ENCODE measurements around the gene OTOG.

OTOG gene

GRCh38 chr11:17547051-17547577, at the start of gene OTOG:
TSS of gene OTOG (plus strand) at chr11:17547259. CDS start at chr11:17547373, 114 bp downstream.
- H3K27me3 Mint-ChIP-seq: peaks cover 60% of the 10 kb centered on the region
- no peak within 1 kb of the TSS for H3K4me3 Mint-ChIP-seq
- H3K9me3 Mint-ChIP-seq: no peaks in the 10 kb centered on the region
- H3K36me3 Mint-ChIP-seq (ENCODE audit: low read depth): no peaks in the 10 kb centered on the region
- intact Hi-C loops (cut with micrococcal nuclease): no loop called here
- peaks cover 9% of the 10 kb centered on the region for H3K4me1 Mint-ChIP-seq (ENCODE audit: low read depth)
- no peak within 1 kb of the TSS for H3K27ac Mint-ChIP-seq

DNA sequence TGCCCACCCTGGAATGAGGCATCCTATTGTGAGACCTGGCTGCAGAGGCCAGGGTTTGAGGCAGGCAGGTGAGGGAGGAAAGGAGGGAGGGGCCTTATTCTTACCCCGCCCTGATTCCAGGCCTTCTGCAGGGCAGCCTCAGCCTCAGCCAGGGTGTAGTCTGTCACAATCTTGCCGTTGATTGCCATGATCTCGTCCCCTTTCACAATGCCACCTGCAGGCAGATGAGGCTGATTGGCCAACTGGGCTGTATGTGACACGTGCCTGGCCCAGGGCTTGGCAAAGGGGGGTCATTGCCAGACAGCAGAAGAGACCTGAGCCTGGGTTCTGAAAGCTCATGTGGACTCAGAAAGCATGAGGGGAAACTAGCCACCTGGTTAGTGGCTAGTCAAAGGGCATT, 49.0 kb upstream of the OTOG start:
- H3K36me3 Mint-ChIP-seq (ENCODE audit: low read depth): no peaks in the 10 kb centered on the region
- no peak overlapping the region for H3K4me3 Mint-ChIP-seq
- H3K4me1 Mint-ChIP-seq (ENCODE audit: low read depth): no peaks in the 10 kb centered on the region
- no peak overlapping the region for H3K27ac Mint-ChIP-seq
- no peaks in the 10 kb centered on the region for H3K27me3 Mint-ChIP-seq
- H3K9me3 Mint-ChIP-seq: no peaks in the 10 kb centered on the region
- intact Hi-C loops (cut with micrococcal nuclease): no loop called here

DNA sequence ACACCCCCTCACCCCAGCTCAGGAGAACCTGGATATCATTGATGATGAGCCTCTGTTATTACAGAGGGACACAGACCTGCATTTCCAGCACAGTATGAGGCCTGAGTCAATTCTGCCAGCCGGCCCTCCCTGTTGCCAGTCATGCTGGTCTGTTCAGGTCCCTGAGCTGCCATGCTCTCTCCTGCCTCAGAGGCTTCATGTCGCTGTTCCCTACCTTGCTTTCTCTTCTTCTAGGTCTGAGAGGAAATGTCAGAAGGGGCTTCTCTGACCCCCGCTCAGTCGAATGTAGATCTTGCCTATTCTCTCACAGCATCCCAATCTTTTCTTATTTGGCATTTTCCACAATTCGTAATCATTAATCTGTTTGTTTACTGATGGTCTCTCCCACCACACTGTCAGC, 48.6 kb upstream of the OTOG start:
- no peaks in the 10 kb centered on the region for H3K36me3 Mint-ChIP-seq (ENCODE audit: low read depth)
- no peaks in the 10 kb centered on the region for H3K27me3 Mint-ChIP-seq
- no peak overlapping the region for H3K4me3 Mint-ChIP-seq
- no peak overlapping the region for H3K27ac Mint-ChIP-seq
- no peaks in the 10 kb centered on the region for H3K9me3 Mint-ChIP-seq
- H3K4me1 Mint-ChIP-seq (ENCODE audit: low read depth): no peaks in the 10 kb centered on the region
- intact Hi-C loops (cut with micrococcal nuclease): no loop called here

GRCh38 chr11:17500673-17501072, 46.4 kb upstream of the OTOG start:
- no peaks in the 10 kb centered on the region for H3K4me1 Mint-ChIP-seq (ENCODE audit: low read depth)
- H3K4me3 Mint-ChIP-seq: no peak overlapping the region
- H3K36me3 Mint-ChIP-seq (ENCODE audit: low read depth): no peaks in the 10 kb centered on the region
- H3K9me3 Mint-ChIP-seq: no peaks in the 10 kb centered on the region
- H3K27ac Mint-ChIP-seq: no peak overlapping the region
- no peaks in the 10 kb centered on the region for H3K27me3 Mint-ChIP-seq
- intact Hi-C loops (cut with micrococcal nuclease): no loop called here

- Mint-ChIP-seq H3K36me3 (ENCODE audit: low read depth) (no peaks in the 10 kb centered on the region), H3K4me1 (ENCODE audit: low read depth) (no peaks in the 10 kb centered on the region), H3K4me3 (no peak overlapping the region), H3K27ac (no peak overlapping the region), H3K27me3 (peaks cover 2% of the 10 kb centered on the region), H3K9me3 (no peaks in the 10 kb centered on the region)
- intact Hi-C loops (cut with micrococcal nuclease): no loop called here
These were observed 44.4 kb upstream of the OTOG start for GRCh38 chr11:17502630-17503029.

DNA sequence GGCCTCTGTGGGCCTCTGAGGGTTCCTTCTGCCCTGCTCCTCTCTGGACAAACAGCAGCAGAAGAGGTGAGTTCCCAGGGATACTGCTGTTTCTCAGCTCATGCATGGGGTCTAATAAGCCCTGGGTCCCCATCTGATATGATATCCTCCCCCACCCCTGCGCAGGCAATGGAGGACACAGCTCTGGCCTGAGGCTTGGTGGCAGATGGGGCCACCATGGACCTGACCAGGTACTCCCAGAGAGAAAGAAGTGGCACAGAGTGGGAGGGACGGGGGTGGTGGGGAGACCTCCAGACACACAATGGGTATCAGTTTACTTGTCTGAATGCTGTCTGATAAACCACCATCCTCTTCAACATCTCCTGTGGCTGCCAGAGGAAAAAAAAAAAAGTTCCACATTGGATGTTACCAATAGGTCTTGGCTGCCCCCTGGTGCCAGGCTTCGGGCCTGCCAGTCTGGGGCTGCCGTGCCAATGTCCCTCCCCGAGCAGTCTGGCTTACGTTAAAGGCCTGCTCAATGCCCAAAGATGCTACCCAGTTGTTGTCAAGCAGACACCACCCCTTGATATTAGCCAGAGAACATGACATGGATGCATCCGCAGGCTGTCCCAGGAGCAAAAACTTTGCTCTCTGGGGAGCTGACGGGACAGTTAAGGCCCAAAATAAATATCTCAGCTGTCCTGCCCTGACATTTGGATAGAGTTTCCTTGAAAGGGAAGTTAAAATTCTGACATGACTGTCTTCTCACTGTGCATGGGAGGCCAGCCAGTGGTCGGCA, 42.5 kb upstream of the OTOG start:
- Mint-ChIP-seq H3K27me3 (peaks cover 5% of the 10 kb centered on the region), H3K4me1 (ENCODE audit: low read depth) (no peaks in the 10 kb centered on the region), H3K4me3 (no peak overlapping the region), H3K9me3 (no peaks in the 10 kb centered on the region), H3K36me3 (ENCODE audit: low read depth) (no peaks in the 10 kb centered on the region), H3K27ac (no peak overlapping the region)
- intact Hi-C loops (cut with micrococcal nuclease): loop anchor here (1.0 kb wide), 2 partner anchors 120 to 274 kb away; no protein-coding TSS in a partner anchor

- H3K9me3 Mint-ChIP-seq: no peaks in the 10 kb centered on the region
These were observed 41.9 kb upstream of the OTOG start for GRCh38 chr11:17505146-17505545.

GRCh38 chr11:17506314-17506713, 40.7 kb upstream of the OTOG start:
- Mint-ChIP-seq H3K4me3 (no peak overlapping the region), H3K36me3 (ENCODE audit: low read depth) (no peaks in the 10 kb centered on the region), H3K27ac (no peak overlapping the region), H3K4me1 (ENCODE audit: low read depth) (no peaks in the 10 kb centered on the region), H3K9me3 (no peaks in the 10 kb centered on the region), H3K27me3 (peaks cover 8% of the 10 kb centered on the region)
- intact Hi-C loops (cut with micrococcal nuclease): no loop called here

More at GRCh38 chr11:17505146-17505545, 41.9 kb upstream of the OTOG start:
- H3K27ac Mint-ChIP-seq: no peak overlapping the region
- no peaks in the 10 kb centered on the region for H3K36me3 Mint-ChIP-seq (ENCODE audit: low read depth)
- intact Hi-C loops (cut with micrococcal nuclease): no loop called here
- H3K4me1 Mint-ChIP-seq (ENCODE audit: low read depth): no peaks in the 10 kb centered on the region
- H3K27me3 Mint-ChIP-seq: peaks cover 5% of the 10 kb centered on the region
- H3K4me3 Mint-ChIP-seq: no peak overlapping the region

DNA sequence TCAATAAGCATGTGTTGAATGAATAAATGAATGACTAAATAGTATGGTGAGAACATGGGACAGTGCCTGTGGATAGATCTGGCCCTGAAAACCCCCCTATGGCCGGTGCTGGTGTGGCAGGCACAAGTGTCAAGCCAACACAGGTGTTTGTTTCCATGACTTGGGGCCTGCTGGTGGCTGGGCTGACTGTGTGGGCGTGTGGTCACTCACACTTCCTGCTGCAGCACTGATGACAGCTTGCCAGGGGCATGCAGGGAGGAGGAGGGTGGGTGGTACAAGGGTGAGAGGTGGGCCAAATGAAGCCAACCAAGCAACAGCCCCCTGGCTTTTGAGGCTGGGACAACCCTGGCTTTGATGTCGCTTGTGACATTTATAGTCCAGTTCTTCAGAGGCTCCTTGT, 40.1 kb upstream of the OTOG start:
- H3K36me3 Mint-ChIP-seq (ENCODE audit: low read depth): no peaks in the 10 kb centered on the region
- H3K27ac Mint-ChIP-seq: no peak overlapping the region
- H3K4me1 Mint-ChIP-seq (ENCODE audit: low read depth): peaks cover 4% of the 10 kb centered on the region
- H3K9me3 Mint-ChIP-seq: no peaks in the 10 kb centered on the region
- H3K4me3 Mint-ChIP-seq: no peak overlapping the region
- peaks cover 9% of the 10 kb centered on the region for H3K27me3 Mint-ChIP-seq
- intact Hi-C loops (cut with micrococcal nuclease): no loop called here

- intact Hi-C loops (cut with micrococcal nuclease): no loop called here
- Mint-ChIP-seq H3K4me3 (no peak overlapping the region), H3K27ac (no peak overlapping the region), H3K4me1 (ENCODE audit: low read depth) (peaks cover 5% of the 10 kb centered on the region), H3K36me3 (ENCODE audit: low read depth) (no peaks in the 10 kb centered on the region), H3K9me3 (no peaks in the 10 kb centered on the region), H3K27me3 (peaks cover 11% of the 10 kb centered on the region)
These were observed 39.3 kb upstream of the OTOG start for GRCh38 chr11:17507773-17508172.

- Mint-ChIP-seq H3K36me3 (ENCODE audit: low read depth) (no peaks in the 10 kb centered on the region), H3K9me3 (no peaks in the 10 kb centered on the region), H3K4me3 (no peak overlapping the region), H3K4me1 (ENCODE audit: low read depth) (peaks cover 5% of the 10 kb centered on the region), H3K27ac (no peak overlapping the region), H3K27me3 (peaks cover 14% of the 10 kb centered on the region)
- intact Hi-C loops (cut with micrococcal nuclease): no loop called here
These were observed 38.8 kb upstream of the OTOG start for GRCh38 chr11:17508306-17508705.

- no peaks in the 10 kb centered on the region for H3K9me3 Mint-ChIP-seq
- peaks cover 5% of the 10 kb centered on the region for H3K4me1 Mint-ChIP-seq (ENCODE audit: low read depth)
- intact Hi-C loops (cut with micrococcal nuclease): no loop called here
- peaks cover 14% of the 10 kb centered on the region for H3K27me3 Mint-ChIP-seq
- no peaks in the 10 kb centered on the region for H3K36me3 Mint-ChIP-seq (ENCODE audit: low read depth)
- H3K4me3 Mint-ChIP-seq: no peak overlapping the region
- H3K27ac Mint-ChIP-seq: no peak overlapping the region
These were observed 38.3 kb upstream of the OTOG start for GRCh38 chr11:17508791-17509190.

DNA sequence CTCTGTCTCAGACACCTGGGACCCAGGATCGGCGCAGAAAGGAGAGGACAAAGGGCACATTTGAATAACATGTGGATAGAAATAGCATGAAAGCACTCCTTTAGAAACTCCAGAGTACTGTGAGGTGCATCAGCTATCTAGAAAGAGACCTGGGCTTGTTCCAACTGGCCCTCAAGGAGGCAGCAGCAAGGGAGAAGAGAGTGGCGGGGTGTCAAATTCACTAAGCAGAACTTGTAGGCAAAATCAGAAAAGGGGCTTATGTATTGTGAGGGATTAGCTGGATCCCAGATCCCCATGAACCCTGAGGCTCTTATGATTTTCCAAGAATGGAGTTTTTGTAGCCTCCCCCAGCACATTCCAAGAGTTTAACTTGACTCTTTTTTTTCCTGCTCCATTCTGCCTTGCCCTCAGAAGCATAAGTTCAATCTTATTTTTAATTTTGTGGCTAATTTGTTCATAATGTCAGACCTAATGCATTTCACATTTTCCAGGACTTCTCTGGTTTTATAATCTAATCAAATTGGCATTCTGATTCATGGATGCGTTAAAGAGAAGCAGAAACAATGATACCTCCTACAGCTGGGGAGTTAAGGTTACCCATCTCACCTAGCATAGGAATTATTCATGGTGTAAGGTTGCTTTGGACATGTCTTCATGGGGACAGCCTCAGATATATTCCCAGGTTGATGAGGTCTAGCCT, 36.4 kb upstream of the OTOG start:
- Mint-ChIP-seq H3K4me3 (no peak overlapping the region), H3K4me1 (ENCODE audit: low read depth) (peaks cover 5% of the 10 kb centered on the region), H3K27me3 (peaks cover 14% of the 10 kb centered on the region), H3K9me3 (no peaks in the 10 kb centered on the region), H3K27ac (no peak overlapping the region), H3K36me3 (ENCODE audit: low read depth) (no peaks in the 10 kb centered on the region)
- intact Hi-C loops (cut with micrococcal nuclease): no loop called here

DNA sequence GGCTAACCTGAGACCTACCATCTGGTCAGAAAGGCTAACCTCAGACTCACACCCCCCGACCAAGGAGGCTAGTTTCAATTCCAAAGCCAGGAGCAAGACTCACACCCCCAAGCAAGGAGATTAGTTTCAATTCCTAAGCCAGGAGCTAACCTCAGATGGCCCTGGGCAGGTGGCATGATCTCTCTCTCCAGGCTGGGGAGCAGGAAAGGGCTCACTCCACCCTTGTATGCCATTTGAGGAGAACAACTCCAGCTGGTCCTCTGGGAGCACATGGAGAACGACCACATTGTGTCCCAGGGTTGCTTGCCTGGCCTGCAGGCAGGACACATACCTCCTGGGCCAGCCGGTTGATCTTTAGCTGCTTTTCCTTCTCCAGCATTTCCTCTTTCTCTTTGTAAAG, 35.5 kb upstream of the OTOG start:
- Mint-ChIP-seq H3K4me3 (no peak overlapping the region), H3K27me3 (peaks cover 13% of the 10 kb centered on the region), H3K9me3 (no peaks in the 10 kb centered on the region), H3K27ac (no peak overlapping the region), H3K36me3 (ENCODE audit: low read depth) (no peaks in the 10 kb centered on the region), H3K4me1 (ENCODE audit: low read depth) (peaks cover 5% of the 10 kb centered on the region)
- intact Hi-C loops (cut with micrococcal nuclease): no loop called here
